ENCODE data around the gene SCP2D1. TPM values are rescaled to one million over a fixed set of nuclear protein-coding genes. Genes with fewer than 3 reads are reported as not detected.

SCP2D1 gene
- total and polyA plus RNA-seq, 2 of the 8 experiments (the other 6 are each of a cell fraction or from before 2014, with no cell fraction given): not detected

GRCh38 chr20:18794428-18794787 is 19.2 kb upstream of the SCP2D1 start:
- Histone ChIP-seq H3K4me3 (ENCODE audit: extremely low read depth in 1 of 4, insufficient read depth in 2 of 4, low read depth in 3 of 4, low read length in 4 of 4) (peak overlapping the region; percentile 49 to 77 (median 74)), H2AFZ (ENCODE audit: low read length) (peak overlapping the region; percentile 84), H3K4me2 (ENCODE audit: insufficient read depth in 1 of 2, low read depth in 2 of 2, low read length in 2 of 2) (peak overlapping the region; percentile 58 to 81), H3K14ac (ENCODE audit: insufficient read length) (no peak overlapping the region), H3K9me3 (ENCODE audit: insufficient read depth in 2 of 2, low read depth in 1 of 2, low read length in 1 of 2) (peaks cover 0 to 3% of the 10 kb centered on the region in 2 experiments; a peak in 1 of 4 replicates), H3K4me1 (replicated peaks in 1 of 4; ENCODE audit: control insufficient read depth in 3 of 4, insufficient read depth in 4 of 4, low read length in 3 of 4) (no peaks in the 10 kb centered on the region), H3K27me3 (replicated peaks in 1 of 4; ENCODE audit: control insufficient read depth in 3 of 4, extremely low read depth in 1 of 4, insufficient read depth in 3 of 4, low read length in 3 of 4) (peaks cover 0 to 14% (median 3%) of the 10 kb centered on the region in 4 experiments; a peak in 5 of 7 replicates), H3K79me1 (ENCODE audit: low read depth, low read length) (no peaks in the 10 kb centered on the region), H2BK12ac (ENCODE audit: low read depth, low read length) (no peak overlapping the region), H3K56ac (replicated peaks; ENCODE audit: insufficient read length, low read depth, low read length) (no peak overlapping the region), H2AK5ac (ENCODE audit: low read depth, low read length) (no peak overlapping the region; the same call in 1 of the 2 replicates), H2BK5ac (ENCODE audit: low read depth, low read length) (no peak overlapping the region), H2BK20ac (ENCODE audit: low read length) (no peak overlapping the region), H3K18ac (ENCODE audit: extremely low read depth, low read length) (no peak overlapping the region), H3K9ac (replicated peaks in 1 of 4; ENCODE audit: extremely low read depth in 1 of 4, low read depth in 3 of 4, low read length in 3 of 4) (peak overlapping the region; percentile 0 to 64 (median 54); a peak in 6 of 7 replicates), H3K27ac (ENCODE audit: low read depth, low read length) (no peak overlapping the region), H4K5ac (ENCODE audit: insufficient read length, low read depth, low read length) (no peak overlapping the region), H4K8ac (ENCODE audit: extremely low read depth, insufficient read depth, low read length) (no peak overlapping the region), H2BK15ac (ENCODE audit: low read length) (no peak overlapping the region), H4K20me1 (replicated peaks in 1 of 2; ENCODE audit: control insufficient read depth in 1 of 2, insufficient read depth in 2 of 2, low read length in 2 of 2) (no peaks in the 10 kb centered on the region), H3K23ac (ENCODE audit: insufficient read length) (no peak overlapping the region), H3K79me2 (ENCODE audit: control insufficient read depth in 1 of 2, insufficient read depth in 2 of 2, low read length in 2 of 2) (no peaks in the 10 kb centered on the region), H3K23me2 (ENCODE audit: low read depth, low read length) (no peaks in the 10 kb centered on the region), H3K36me3 (ENCODE audit: control insufficient read depth in 2 of 4, insufficient read depth in 4 of 4, low read length in 3 of 4) (peaks cover 0 to 2% (median 0%) of the 10 kb centered on the region in 4 experiments; a peak in 1 of 8 replicates), H3K4ac (replicated peaks; ENCODE audit: insufficient read length, low read depth, low read length) (no peak overlapping the region), H4K91ac (replicated peaks; ENCODE audit: insufficient read length, low read length) (no peak overlapping the region), H2BK120ac (replicated peaks; ENCODE audit: low read depth, low read length) (no peak overlapping the region)
- FAIRE-seq (no peak), DNase-seq (ENCODE audit: low read depth in 1 of 2, low spot score in 2 of 2) (no peak)
- CTCF ChIA-PET (ENCODE audit: partially characterized antibody): interaction anchor here (0.9 to 1.0 kb wide), 3 partner anchors 162 to 279 kb away, joined by 3 to 4 read pairs (median 3); no protein-coding TSS in a partner anchor
- TF ChIP-seq CTCF (IDR thresholded peaks at IDR 0.05; ENCODE audit: control extremely low read depth in 1 of 3, insufficient read depth in 1 of 3, low read depth in 1 of 3, low read length in 3 of 3) (no peak), SIRT6 (IDR thresholded peaks at IDR 0.05; ENCODE audit: low read length) (no peak), ASH2L (IDR thresholded peaks at IDR 0.05; ENCODE audit: low read length) (no peak), KDM4A (IDR thresholded peaks at IDR 0.05; ENCODE audit: low read depth, low read length, severe bottlenecking) (peak; percentile 2), PHF8 (conservative IDR thresholded peaks at IDR 0.05; ENCODE audit: low read depth, low read length) (0 out of 2 replicates have a peak, but pooled peaks have one; percentile 33), POLR2A (IDR thresholded peaks at IDR 0.05; ENCODE audit: control extremely low read depth in 1 of 2, low read depth in 2 of 2, low read length in 2 of 2) (peak in 1 of 2 experiments; percentile 13; a peak in 1 of 3 replicates)
- WGBS, 2 experiments (ENCODE audit: extremely low coverage in 1 of 2, insufficient coverage in 1 of 2, insufficient read length in 1 of 2, insufficient replicate concordance in 2 of 2, low coverage in 1 of 2, low lambda C conversion rate in 2 of 2, missing lambda C conversion rate in 1 of 2): 83% methylated on average over 3 of the region's 3 CpGs; no CpG with 5 or more reads in 1 of the 2 experiments
- POLR2A ChIA-PET (ENCODE audit: partially characterized antibody): no interaction called here
